Heart left ventricle (tissue), 16 donors: ENCODE measurements around the gene PLEKHA4. TPM values are rescaled to one million over a fixed set of nuclear protein-coding genes. Genes with fewer than 3 reads are reported as not detected.

ENCODE experiments used
- ATAC-seq, 4 donors: fragments of 200-7000 bp; cut with Tn5 transposase; one replicate each; pipeline ENCODE4 v1.9.1; 2020 to 2022; ENCODE audit warnings: moderate library complexity in 4 of 4, mild to moderate bottlenecking in 3 of 4, moderate number of reproducible peaks in 1 of 4
- DNase-seq, 5 donors: peaks; one replicate each; pipeline ENCODE4 v3.0.0-alpha.2; 2020
- H3K27ac ChIP-seq, 12 donors: fragments of 200-600 bp; sonication (generic) in 4 of 12; one replicate each; pipeline versions ENCODE4 v1.5.0 to v1.8.0; 2016 to 2022; ENCODE audit warnings: mild to moderate bottlenecking in 2 of 12
- H3K27me3 ChIP-seq, 9 donors: fragments of 200-600 bp; sonication (generic) in 2 of 9; one replicate each; pipeline versions ENCODE4 v1.5.1 to v1.8.0; 2016 to 2022; ENCODE audit warnings: mild to moderate bottlenecking in 3 of 9
- H3K36me3 ChIP-seq, 9 donors: fragments of 200-600 bp; sonication (generic) in 2 of 9; one replicate each; pipeline versions ENCODE4 v1.5.0 to v1.8.0; 2018 to 2022; ENCODE audit warnings: mild to moderate bottlenecking in 2 of 9
- H3K4me1 ChIP-seq, 12 donors: fragments of 200-600 bp; sonication (generic) in 4 of 12; one replicate each; pipeline versions ENCODE4 v1.5.0 to v1.8.0; 2016 to 2022; ENCODE audit warnings: mild to moderate bottlenecking in 3 of 12
- H3K4me3 ChIP-seq, 12 donors: fragments of 200-600 bp; sonication (generic) in 4 of 12; one replicate each; pipeline versions ENCODE4 v1.5.0 to v1.8.0; 2017 to 2022; ENCODE audit warnings: mild to moderate bottlenecking in 9 of 12, moderate library complexity in 4 of 12
- H3K9me3 ChIP-seq, 12 donors: fragments of 200-600 bp; sonication (generic) in 4 of 12; one replicate each; pipeline versions ENCODE4 v1.5.0 to v1.8.0; 2016 to 2022; ENCODE audit warnings: mild to moderate bottlenecking in 1 of 12
- POLR2A ChIP-seq, 2 donors: fragments of 450-650 bp; IDR thresholded peaks; one replicate each; pipeline ENCODE4 v1.6.1; 2017; ENCODE audit warnings: antibody characterized with exemption in 2 of 2, mild to moderate bottlenecking in 2 of 2, moderate library complexity in 2 of 2
- WGBS, 4 donors: extraction: QIAGEN DNeasy Blood & Tissue Kit in 2 of 4; methylation state at CpG; one replicate each; pipeline versions ENCODE4 v1.1.5 to v1.1.7; 2013 to 2018; 5-methylcytosine and 5-hydroxymethylcytosine counted together
- intact Hi-C, 10 donors: fragments of 100-400 bp; cut with DNase I; formaldehyde crosslinking; loops; one replicate each; pipeline versions ENCODE4 v1.11.1 to v1.14.2; 2022
- polyA plus RNA-seq, 2 donors: library from polyadenylated mRNA; stranded (reverse); fragments of 200-250 nt; gene quantifications; one replicate each; pipeline ENCODE4 v1.2.3, GENCODE V29; 2013
- total RNA-seq, 9 donors: library from RNA; depleted of rRNA in 2 of 9; stranded (reverse); fragments of >200 nt in 2 of 9; fragmentation: NEBNext Ultra II Directional in 3 of 9; extraction: Animal tissue kit (Norgen Biotek cat#: 25700) in 3 of 9; gene quantifications; one replicate each; pipeline versions ENCODE4 v1.1.0 to v1.2.4, GENCODE V29; 2016 to 2023
- TF ChIP-seq, protein P1 (sequence below), 12 donors: fragments of 200-600 bp; sonication (generic) in 4 of 12; IDR thresholded peaks; one replicate each; pipeline versions ENCODE4 v1.5.0 to v1.8.0; 2018 to 2022; ENCODE audit warnings: antibody characterized with exemption in 12 of 12, mild to moderate bottlenecking in 5 of 12
- donor health status: ischemic (EF 13 %, LVEDD 7.1; RV severe dilation, severe dysfunction).
- donor health status: healthy with polysubstance abuse.
- donor health status: DM: no; HTN: yes; CAD: no.
- donor health status: DM: no; HTN: no; CAD: no.
- donor health status: ischemic (EF 25% LVEDD 6.9; RV normal size, moderate dysfunction).
- donor health status: ischemic (EF 25% LVEDD 5.7; RV mildly dilated, moderate dysfunction).
- donor health status: healthy.
- donor health status: DM: yes; HTN: yes; CAD: no.
- donor health status: ischemic (EF 35%, LVEDD 5.7; RV mildly dilated, moderate dysfunction).
- donor health status: nonischemic (EF 11% LVEDD 7.7; RV severe dilation, severe dysfunction).
- donor health status: DM: yes; HTN: yes; CAD: no.
- donor health status: PGD.
- donor health status: ischemic (EF 29% LVEDD 5.4; RV normal size, mild dysfunction).
- donor health status: nonischemic (EF 23%, LVEDD 6.1; RV moderate dilation, normal function).

PLEKHA4 gene
- total and polyA plus RNA-seq, 11 donors = 7.5 to 66.9 (median 28.6) TPM

GRCh38 chr19:48818234-48818820 lies 50.1 kb downstream of the PLEKHA4 start:
- WGBS, 4 donors = 78 to 86% (median 85%) methylated on average over 9 of the region's 9 CpGs
- Histone ChIP-seq H3K36me3 (no peaks in the 10 kb centered on the region), H3K4me3 (no peak overlapping the region), H3K9me3 (no peaks in the 10 kb centered on the region), H3K27ac (peak overlapping the region in 2 of 12 donors; percentile 65 to 69), H3K27me3 (no peaks in the 10 kb centered on the region), H3K4me1 (peaks cover 0 to 25% (median 11%) of the 10 kb centered on the region in 12 donors)
- TF ChIP-seq, protein P1, sequence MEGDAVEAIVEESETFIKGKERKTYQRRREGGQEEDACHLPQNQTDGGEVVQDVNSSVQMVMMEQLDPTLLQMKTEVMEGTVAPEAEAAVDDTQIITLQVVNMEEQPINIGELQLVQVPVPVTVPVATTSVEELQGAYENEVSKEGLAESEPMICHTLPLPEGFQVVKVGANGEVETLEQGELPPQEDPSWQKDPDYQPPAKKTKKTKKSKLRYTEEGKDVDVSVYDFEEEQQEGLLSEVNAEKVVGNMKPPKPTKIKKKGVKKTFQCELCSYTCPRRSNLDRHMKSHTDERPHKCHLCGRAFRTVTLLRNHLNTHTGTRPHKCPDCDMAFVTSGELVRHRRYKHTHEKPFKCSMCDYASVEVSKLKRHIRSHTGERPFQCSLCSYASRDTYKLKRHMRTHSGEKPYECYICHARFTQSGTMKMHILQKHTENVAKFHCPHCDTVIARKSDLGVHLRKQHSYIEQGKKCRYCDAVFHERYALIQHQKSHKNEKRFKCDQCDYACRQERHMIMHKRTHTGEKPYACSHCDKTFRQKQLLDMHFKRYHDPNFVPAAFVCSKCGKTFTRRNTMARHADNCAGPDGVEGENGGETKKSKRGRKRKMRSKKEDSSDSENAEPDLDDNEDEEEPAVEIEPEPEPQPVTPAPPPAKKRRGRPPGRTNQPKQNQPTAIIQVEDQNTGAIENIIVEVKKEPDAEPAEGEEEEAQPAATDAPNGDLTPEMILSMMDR (IDR thresholded peaks at IDR 0.05) = no peak
- TF ChIP-seq POLR2A (IDR thresholded peaks at IDR 0.05) = no peak
- intact Hi-C loops = no loop called here
- ATAC-seq (no peak), DNase-seq (no peak)

DNA sequence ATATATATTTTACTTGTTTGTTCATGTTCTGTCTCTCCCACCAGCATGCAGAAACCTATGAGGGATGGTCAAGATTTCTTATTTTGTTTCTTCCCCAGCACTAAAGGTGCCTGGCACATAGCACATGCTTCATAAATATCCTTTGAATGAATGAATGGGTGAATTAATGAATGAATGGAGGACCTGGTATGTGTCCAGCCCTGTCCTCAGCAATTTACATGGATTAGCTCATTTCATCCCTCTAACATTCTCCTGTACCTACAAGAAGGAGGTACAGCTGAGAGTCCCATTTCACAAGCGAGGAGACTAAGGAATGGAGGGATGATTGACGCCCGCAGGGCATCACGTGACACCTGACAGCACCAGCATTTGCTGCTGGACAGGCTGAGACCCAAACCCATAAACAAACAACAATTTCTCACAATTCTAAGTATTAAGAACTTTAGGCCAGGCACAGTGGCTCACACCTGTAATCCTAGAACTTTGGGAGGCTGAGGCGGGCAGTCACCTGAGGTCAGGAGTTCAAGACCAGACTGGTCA lies 50.8 kb downstream of the PLEKHA4 start:
- Histone ChIP-seq H3K36me3 (no peaks in the 10 kb centered on the region), H3K4me1 (peaks cover 0 to 27% (median 12%) of the 10 kb centered on the region in 12 donors), H3K27me3 (no peaks in the 10 kb centered on the region), H3K27ac (no peak overlapping the region), H3K9me3 (no peaks in the 10 kb centered on the region), H3K4me3 (no peak overlapping the region)
- DNase-seq (no peak), ATAC-seq (no peak)
- TF ChIP-seq, protein P1 (IDR thresholded peaks at IDR 0.05) = no peak
- no peak for TF ChIP-seq POLR2A (IDR thresholded peaks at IDR 0.05)
- intact Hi-C loops = no loop called here
- WGBS, 4 donors = 84 to 97% (median 92%) methylated on average over 5 of the region's 5 CpGs

DNA sequence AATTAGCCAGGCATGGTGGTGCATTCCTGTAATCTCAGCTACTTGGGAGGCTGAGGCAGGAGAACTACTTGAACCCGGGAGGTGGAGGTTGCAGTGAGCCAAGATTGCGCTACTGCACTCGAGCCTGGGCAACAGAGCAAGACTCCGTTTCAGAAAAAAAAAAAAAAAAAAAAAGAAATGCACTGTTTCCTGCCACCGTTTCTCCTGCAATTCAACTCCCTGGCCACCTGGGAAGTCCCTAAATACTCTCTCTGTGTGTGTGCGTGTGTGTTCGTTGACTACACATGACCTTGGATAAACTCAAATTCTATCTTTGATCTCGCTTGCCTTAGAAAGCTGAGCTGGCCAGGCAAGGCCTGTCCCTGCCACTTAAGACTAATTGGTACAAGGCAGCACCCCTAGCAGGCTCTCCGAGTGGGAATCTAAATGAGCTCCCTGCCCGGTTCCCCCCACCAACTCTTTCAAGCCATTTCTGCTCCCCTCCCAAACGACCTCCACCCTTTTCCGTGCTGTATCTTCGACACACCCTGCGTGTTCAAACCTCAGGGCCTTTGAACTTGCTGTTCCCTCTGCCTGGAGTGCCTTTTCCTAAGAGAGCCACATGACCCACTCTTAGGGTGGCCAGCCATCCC lies 52.4 kb downstream of the PLEKHA4 start:
- peak in 2 of 4 donors; percentile 14 to 17 for ATAC-seq
- no peak for TF ChIP-seq POLR2A (IDR thresholded peaks at IDR 0.05)
- TF ChIP-seq, protein P1 (IDR thresholded peaks at IDR 0.05) = peak in 1 of 12 donors; percentile 11

GRCh38 chr19:48814895-48815294 lies 53.5 kb downstream of the PLEKHA4 start:
- no peak for DNase-seq
- Histone ChIP-seq H3K4me3 (no peak overlapping the region), H3K27me3 (no peaks in the 10 kb centered on the region), H3K4me1 (peaks cover 0 to 44% (median 26%) of the 10 kb centered on the region in 12 donors), H3K36me3 (no peaks in the 10 kb centered on the region), H3K27ac (no peak overlapping the region), H3K9me3 (no peaks in the 10 kb centered on the region)
- WGBS, 4 donors = 83 to 91% (median 86%) methylated on average over 4 to 6 of the region's 6 CpGs
- ATAC-seq = no peak
- intact Hi-C loops = no loop called here
- TF ChIP-seq, protein P1 (IDR thresholded peaks at IDR 0.05) = no peak
- no peak for TF ChIP-seq POLR2A (IDR thresholded peaks at IDR 0.05)

More for the DNA sequence above, 52.4 kb downstream of the PLEKHA4 start:
- intact Hi-C loops = no loop called here
- Histone ChIP-seq H3K4me1 (peaks cover 0 to 38% (median 20%) of the 10 kb centered on the region in 12 donors), H3K36me3 (no peaks in the 10 kb centered on the region), H3K4me3 (no peak overlapping the region), H3K27ac (peak overlapping the region in 7 of 12 donors; percentile 49 to 78 (median 58)), H3K27me3 (no peaks in the 10 kb centered on the region), H3K9me3 (no peaks in the 10 kb centered on the region)
- 31 to 40% (median 35%) methylated on average over 14 of the region's 14 CpGs for WGBS, 4 donors
- peak in 1 of 5 donors; percentile 37 for DNase-seq
